ENCODE results near the gene CA10.

CA10 gene

DNA sequence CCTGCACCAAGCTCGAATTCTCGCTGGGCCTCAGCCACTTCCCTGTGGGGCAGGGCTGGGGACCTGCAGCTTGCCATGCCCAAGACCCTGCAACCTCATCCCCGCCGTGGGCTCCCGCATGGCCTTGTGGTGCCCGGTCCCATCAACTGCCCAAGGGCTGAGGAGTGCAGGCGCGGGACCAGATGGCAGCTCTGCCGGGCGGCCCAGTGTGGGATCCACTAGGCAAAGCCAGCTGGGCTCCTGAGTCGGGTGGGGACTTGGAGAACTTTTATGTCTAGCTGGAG, 489.6 kb downstream of the CA10 start:
- no peak for DNase-seq

DNA sequence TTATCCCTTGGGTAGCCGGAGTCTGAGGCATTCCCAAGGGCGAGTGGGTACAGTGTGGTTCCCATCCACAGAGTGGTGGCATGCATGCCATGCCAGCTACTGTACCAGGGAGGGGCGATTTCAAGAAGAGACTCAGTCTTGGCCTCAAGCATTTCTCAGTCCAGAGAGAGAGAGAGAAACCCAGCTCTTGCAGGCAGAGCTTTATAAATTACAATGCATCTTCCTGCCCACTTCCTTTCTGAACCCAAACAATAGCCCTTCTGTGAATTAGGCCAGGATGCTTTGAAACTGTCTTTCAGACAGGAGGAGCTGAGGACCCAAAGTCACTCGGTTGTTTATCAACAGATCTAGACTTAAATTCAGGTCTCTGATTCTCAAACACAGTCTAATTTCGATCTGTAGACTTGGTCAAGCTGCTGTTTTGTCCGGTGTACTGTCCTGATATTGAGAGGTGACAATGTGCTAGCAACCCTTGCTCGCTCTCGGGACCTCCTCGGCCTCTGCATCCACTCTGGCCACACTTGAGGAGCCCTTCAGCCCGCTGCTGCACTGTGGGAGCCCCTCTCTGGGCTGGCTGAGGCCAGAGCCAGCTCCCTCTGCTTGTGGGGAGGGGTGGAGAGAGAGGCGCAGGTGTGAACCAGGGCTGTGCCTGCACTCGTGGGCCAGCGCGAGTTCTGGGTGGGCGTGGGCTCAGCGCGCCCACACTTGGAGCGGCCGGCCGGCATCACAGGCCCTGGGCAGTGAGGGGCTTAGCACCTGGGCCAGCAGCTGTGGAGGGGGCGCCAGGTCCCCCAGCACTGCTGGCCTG, 490.2 kb downstream of the CA10 start:
- no peak for DNase-seq

DNA sequence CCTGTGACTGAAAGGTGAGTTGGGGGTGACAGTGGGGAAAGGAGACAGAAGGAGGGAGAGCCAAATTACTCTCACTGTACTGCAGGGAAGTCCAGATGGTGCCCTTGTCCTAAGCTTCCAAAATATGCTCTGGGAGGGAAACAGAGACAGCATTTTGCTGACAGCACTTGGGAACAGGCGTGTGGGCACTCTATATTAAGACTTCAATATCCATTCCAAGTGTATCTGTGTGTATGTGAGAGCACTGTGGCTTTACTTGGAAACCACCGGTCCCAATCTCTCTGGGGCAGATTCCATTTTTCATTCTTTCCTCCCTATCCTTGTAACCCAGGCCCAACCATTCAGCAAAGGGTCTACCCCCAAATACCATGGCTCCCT, 490.8 kb downstream of the CA10 start:
- DNase-seq: no peak

DNA sequence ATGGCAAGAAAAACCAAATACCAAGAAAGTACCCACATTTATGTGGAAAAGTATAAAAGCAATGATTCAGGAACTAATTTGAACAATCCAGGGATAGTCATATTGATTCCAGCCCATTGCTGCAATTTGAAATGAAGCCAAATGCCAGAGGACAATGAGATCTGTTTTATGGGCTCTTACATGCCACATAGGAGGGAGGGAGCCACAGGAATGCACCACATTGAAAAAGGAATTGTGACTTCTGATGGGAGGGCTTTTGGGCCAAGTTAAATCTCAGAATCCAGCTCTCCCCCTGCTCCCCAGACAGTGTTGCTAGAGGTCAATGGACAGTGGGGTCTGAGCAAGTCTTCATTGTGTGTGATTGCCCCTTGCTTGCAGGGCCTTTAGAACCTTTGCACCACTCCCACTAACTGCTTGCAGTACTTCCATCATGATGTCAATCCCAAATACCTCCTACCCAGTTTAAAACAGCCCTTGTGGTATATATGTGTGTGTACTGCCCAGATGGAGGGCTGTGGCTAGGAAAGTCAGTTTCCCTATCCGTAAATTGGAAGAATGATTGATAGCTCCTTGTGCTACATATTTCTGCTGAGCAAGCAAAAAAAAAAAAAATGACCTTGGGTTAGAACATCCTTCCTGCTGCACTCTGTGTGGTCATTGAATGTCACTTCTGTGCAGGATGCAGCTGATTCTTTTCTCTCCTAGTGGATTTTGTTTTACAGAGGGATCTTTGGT, 491.4 kb downstream of the CA10 start:
- DNase-seq: no peak

DNA sequence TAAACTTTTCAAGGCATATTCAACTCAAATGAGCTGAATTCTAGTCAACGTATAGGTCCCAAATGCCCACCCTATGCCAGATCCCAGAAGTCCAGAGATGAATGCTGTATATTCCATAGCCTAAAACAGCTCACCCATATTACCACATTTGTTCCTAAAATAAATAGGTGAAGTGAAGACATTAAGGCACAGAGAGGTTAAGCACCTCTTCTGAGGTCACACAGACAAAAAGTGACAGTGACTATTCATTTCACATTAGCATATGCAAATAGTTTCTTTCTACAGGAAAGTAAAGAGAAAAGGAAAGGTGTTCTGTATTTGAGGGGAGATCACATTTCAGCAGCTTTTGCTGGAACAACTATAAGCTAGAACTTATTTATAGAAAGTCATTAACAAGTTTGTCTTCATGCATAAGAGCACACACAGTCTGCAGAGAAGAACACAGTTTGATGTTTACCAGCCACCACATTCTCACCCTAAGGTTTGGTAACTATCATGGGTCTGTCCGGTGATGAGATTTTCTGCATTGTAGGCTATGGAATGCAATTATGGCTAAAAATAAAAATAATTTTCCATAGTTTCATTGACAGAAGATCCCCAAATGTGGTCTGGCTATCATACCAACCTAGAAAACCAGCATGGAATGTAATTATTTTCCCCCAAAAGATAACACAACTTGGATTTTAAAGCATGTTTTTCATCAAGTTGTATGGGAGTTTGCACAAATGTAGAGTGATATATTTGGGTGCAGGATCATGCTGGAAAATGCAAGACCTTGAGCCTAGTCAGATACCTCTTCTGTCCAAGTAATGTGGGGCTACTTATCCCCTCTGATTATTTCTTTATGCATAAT, 496.1 kb downstream of the CA10 start:
- DNase-seq: no peak

DNA sequence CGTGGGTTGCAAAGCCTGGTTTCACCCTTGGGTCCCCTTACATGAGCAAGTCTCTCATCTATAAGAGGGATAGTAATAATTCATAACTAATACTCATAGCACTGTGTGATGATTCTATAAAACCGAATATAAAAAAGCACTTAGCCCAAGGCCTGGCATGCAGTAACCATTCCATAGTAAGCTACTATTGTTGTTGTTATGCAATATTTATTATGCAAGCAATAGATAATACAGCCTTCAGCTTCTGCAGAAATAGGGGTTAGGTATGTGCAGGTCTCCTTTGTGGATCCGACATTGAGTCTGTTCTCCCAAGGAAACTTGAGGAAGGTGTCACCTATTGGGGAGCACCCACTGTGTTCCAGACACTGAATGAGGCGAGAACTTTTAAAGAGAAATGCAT, 497.1 kb downstream of the CA10 start:
- DNase-seq: no peak

DNA sequence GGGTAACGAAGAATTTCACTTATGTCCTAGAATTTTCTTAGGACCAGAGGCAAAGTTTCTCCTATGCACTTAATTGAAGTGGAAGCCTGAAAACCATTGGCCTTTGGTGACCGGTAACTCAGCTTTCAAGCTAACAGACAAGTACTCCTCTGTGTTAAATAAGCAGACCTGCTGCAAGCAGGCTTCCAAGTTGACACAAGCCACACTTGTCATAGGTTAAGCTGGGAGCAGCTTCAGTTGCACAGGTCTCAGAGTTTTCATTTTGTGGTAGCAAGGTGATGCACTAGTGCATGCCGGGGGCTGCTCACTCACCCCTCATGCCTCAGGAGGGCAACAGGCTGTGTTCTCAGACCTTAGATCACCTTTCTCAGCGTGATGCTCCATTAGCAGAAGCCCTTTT, 498.2 kb downstream of the CA10 start:
- DNase-seq: no peak

DNA sequence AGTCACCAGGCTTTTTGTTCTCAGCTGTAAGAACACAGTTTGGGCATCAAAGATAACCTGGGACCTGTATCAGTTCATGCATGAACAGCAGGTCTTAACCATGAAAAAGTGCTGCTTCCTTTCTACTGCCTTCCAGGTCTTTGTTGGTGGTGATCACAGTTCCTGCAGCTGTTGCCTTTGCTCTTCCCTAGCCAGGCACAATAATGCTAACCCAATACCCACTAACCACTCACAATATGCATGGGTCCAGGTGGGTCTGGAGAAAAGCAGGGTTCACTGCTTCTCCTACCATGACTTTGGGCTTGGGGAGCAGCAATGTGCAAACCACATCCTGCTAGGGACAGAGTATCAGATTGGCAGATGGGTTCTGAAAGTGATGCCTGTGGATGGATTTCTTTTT, 501.3 kb downstream of the CA10 start:
- DNase-seq: no peak

DNA sequence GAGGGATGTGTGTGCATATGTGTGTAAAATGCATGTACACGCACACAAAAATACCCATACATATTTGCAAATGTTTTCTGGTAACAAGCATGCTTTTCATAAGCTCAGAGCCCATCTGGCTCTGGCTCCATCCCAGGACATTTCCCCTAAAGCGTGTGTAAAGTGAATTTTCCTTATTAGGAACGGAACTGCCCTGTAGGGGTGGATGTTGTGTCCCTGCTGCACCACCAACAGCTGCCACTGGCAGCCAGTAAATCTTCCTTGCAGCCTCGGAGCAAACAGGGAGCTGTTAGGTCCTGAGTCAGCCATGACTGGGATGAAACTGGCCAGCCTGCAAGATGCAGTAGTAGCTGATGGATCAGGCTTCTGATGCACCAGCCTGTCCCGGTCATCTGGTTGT, 504.6 kb downstream of the CA10 start:
- no peak for DNase-seq

DNA sequence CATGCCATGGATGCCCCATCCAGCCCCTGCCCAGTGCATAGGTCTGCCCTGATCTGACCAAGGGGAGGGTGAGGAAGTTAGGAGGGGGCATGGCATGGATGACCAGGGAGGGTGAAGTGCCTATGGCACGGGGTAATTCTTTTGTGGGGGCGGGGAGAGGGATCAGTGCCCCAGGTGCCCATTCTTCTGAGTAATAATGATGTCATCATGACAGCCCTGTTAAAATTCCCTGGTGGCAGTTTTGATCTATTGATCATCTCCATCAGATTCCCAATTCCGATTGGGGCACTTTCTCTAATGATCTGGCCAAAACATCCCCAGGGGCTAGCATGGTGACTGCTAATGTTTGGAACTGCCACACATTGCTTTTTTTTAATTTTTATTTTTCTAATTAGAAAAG, 506.0 kb downstream of the CA10 start:
- no peak for DNase-seq

DNA sequence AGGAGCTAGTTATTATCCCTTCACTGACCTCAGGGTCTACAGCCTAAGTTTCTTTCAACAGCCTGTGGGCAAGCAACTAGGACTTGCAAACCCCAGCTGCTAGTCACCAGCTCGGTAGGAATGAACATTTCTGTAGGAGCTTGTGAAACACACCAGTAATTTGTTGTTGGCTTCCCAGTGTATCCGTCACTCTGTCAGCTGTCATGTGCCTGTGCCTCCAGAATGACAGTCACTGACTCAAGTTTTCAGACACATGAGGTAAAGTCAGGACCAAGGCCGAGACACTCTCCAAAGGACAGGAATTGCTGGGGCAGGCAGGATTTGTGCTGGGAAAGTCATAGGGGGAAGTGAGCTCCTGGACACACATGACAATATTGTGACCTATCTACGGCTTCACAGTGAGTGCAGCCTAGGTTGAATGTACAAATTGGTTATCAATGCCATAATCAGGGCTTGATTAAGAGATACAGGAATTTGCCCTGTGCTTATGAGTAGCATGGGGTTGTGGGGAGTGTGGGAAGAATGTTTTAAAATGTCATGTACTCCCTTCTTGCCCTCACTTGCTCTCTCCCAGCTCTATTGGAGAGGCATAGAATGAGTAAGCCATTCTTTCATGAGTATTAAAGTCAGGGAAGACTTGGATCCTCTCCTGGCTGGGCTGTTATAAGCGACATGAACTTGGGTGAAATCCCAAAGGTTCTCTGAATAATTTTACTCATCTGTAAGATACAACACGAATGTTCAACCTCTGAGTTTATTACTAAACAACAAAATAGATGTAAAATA, 506.8 kb downstream of the CA10 start:
- no peak for DNase-seq

DNA sequence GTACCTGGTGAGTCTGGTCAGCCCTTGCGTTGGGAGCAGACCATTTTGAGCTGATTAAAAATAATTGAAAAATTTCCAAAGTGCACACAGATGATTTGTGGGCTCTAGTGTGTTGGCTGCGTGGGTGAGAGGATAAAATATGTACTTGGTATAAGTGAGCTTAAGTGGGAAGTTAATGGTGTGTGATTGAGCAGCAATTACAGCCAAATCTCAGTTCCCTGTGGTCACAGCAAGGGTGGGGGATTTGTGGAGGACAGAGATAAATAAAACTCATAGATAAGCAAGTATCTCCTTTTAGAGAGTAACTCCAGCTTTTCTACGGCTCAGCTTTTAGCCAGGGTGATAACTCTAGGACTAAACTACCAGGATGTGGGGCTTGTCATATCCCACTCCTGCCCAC, 507.7 kb downstream of the CA10 start:
- no peak for DNase-seq

DNA sequence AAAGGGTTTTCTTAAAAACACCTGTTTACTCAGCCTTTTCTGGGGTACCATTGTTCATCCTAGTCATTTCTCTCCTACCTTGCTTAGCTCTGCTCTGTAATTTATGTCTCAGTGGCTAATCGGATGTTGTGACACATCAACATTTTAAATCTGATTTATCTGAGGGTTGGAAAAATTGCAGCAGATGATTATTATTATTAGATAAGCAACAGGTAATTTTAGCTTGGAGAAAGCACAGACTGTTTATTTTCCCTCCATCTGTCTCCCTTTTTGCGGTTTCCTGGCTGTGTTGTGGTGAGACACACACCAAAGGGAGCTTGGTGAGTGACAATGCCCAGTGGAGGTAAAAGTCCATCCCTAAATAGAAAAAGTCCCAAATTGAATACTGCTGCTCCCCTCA, 508.3 kb downstream of the CA10 start:
- no peak for DNase-seq

DNA sequence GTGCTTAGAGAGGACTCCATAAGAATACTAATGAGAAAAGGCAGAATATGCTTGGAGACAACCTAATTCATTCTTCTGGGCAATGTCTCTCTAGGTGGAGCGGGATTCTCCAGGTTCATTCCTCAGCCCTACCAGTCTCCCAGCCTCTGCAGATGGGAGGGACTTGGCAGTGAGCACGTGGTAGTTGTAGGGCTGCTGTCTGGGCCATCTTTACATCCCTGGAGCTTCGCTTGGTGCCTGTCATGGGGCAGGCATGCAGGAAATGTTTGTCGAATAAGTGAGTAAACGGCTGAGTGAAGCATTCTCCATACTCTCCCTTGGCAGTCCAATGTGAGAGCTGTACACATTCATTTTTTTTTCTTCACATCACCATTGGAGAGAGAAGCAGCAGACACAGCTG, 510.7 kb downstream of the CA10 start:
- no peak for DNase-seq

DNA sequence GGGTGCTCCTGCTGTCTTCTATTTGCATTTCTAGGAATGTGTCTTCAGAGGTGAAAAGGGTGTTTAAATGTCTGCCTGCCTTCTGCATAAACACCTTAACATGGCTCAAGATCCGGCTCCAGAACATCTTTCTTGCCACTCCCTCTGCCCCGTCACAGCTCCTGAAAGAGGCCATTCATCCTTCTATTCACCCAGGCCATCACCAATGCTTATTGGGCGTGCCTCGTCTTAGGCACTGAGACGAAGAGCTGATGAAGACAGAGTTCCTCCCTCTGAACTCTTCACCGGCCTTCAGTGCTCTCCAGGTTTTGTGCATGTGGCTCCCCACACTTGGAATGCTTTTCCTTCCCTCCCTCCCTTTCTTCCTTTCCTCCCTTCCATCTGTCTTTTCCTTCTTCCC, 511.4 kb downstream of the CA10 start:
- DNase-seq: no peak

DNA sequence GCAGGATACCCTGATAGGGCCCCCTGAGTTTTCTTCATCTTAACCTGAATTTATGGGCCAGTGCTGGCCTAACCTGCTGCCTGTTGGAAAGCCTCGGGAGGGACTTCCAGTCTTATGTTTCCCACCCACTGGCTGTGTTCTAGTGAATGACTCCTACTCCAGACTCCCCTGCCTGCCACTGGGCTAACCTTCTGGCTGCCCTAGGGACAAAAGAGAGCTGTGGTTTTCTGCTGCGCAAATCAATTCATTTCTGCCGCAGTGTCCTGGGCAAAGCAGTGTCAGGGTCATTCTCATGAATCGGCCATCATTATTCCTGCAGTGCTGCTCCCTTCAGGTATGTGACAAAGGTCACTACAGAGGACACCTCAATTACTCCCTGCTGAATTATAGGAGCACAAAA, 512.0 kb downstream of the CA10 start:
- no peak for DNase-seq

DNA sequence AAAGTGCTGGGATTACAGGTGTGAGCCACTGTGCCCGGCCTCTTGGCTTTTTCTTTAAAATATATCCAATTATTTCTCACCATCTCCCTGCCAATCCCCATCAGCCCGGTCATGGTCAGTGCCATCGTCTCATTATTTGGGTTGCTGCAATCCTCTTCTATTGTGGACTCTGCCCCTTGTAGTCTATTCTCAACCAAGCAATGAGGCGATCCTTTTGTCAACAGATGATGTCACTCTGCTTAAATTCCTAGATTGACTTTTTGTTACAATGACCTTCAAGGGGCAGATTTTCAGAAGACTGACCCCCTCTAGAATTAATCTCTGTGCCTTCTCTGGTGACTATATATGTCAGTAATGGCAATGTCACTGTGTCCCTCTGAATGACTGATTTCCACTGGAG, 513.5 kb downstream of the CA10 start:
- DNase-seq: no peak

DNA sequence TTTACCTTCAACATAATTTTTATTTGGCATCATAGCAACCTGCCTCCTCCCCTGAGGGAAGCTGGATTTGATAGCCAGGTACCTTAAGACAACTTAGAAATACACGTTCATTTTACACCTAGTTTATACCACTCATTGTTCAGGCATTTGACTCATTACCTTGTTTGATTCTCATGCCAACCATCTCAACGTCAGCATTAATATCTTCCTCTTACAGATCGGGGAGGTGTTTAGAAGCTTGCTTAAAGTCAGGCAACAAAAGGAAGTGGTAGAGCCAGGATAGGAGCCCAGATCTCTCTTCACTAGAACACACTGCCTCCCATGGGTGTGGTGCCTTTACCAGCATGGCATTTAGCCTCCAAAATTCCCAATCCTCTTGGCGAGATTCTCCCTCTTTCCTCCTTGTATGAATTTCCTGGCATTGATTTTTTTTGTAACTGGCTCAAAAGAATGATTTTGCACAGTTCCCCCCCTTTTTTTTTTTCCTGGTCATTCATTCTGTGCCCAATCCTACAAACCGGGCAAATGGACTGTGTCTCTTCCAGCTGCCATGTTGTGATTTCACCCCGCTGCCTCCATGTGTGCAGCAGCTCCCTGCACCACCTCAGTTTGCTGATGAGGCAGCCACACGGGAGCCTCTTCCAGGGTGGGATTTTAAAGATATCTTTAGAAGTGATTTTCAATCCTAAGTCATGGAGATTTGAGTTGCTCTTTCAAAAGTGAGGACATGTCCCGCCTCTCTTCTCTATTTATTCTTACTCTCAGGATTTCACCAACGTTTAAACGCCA, 514.6 kb downstream of the CA10 start:
- no peak for DNase-seq

DNA sequence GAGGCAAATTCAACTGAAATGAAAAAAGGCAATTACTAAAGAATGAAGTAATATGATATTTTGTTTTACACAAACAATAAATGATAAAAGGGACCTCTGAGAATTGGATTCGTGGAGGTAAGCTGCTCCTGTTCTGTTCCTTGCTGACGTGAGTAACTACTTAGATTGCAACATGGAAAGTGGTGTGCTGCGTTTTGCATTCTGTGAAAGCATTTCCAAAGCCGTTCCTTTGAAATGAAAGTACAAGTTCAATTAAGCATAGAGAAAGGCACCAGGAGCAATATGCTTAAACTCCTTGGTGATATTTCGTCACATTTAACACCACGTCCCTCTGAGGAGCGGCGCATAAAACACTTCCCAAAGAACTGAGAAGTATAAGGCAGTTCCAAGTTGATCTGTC, 516.5 kb downstream of the CA10 start:
- DNase-seq: no peak

DNA sequence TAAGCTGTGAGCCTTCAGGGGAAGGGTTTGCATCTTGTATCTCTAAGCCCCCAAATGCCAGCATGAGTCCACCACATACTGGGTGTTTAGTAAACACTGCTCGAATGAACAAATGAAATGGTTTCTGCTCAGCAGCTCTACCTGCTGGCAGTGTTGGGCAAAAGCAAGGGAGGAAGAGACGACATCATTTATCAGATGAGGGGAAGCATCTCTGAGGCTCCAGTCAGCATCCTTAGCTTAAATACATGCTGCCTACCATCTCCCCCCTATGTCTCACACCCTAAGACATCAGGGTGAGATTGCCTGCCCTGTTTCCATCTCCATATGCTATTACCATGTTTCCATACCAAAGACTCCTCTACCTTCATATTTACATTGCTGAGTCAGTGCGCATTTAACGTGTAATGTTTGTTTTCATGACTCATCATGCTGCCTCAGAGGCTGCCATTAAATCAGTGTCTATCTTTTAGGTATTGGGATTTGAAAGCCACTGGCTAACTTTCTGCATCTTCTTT, 518.3 kb downstream of the CA10 start:
- no peak for DNase-seq

DNA sequence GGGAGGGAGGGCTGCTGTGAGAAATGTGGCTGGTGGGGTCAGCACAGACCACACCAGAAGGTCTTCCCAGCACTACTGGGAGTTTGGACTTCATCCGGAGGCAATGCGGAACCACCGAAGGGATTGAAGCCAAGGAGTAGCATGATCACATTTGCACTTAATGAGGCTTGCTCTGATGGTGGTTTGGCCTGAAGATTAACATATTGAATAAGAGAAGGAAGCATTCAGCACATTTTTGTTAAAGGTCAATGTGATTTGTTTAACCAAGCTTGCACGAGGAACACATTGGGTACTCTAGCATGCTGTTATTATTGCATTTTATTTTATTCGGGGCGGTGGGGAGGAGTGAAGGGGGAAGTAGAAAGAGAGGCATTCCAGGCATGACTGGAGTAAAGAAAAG, 519.5 kb downstream of the CA10 start:
- no peak for DNase-seq

DNA sequence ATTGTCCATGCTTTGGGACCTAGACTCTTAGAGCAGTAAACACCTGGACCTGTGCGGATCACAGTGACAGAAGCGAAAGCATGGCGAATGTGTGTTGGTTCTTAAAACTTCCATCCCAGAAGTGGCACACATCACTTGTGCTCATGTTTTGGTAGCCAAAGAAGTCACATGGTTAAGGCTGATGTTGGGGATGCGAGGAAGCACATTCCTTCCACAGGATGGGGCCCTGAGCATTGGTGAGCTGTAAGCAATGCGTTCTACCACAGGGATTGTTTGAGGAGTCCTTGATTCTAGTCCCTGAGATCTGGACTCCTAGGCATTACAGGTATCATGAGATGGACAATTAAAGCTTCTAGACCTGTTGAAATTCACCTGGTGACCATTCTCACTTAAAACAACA, 522.2 kb downstream of the CA10 start:
- DNase-seq: no peak

All from stimulated activated naive CD4-positive, alpha-beta T cell treated with Interleukin-2 at 50 U/mL for 16 hours (primary cell).